PC-3 (cell line): ENCODE measurements around the gene TSPYL4. TPM values are rescaled to one million over a fixed set of nuclear protein-coding genes. Genes with fewer than 3 reads are reported as not detected.

Experiments
- ATAC-seq: fragments of 200-7000 bp; cut with Tn5 transposase; 2 replicates; pipeline ENCODE4 v1.9.1; 2020; ENCODE audit warnings: mild to moderate bottlenecking, moderate library complexity
- BruUV-seq: library from RNA; stranded (reverse); fragments of 400-500 nt; replicated peaks from 2 replicates; lab custom pipeline; 2021; lab: Mats Ljungman, UMichigan
- CTCF ChIA-PET: fragments of 300-600 bp; sonication (Branson Sonifier 250); formaldehyde crosslinking; loops from one replicate; lab custom pipeline; 2022; ENCODE audit warnings: antibody characterized with exemption; lab: Charles Lee
- POLR2A ChIA-PET: fragments of 300-600 bp; sonication (Branson Sonifier 250); formaldehyde crosslinking; loops from one replicate; lab custom pipeline; 2022; ENCODE audit warnings: antibody characterized with exemption; ENCODE audit not compliant: unreplicated experiment; lab: Charles Lee
- DNase-seq: peaks from one replicate; pipeline ENCODE4 v3.0.0-alpha.2; 2015
- H2AFZ ChIP-seq: fragments of 300-600 bp; sonication (generic); 2 replicates; pipeline ENCODE4 v1.6.0; 2016; ENCODE audit warnings: antibody characterized with exemption, low read length
- H3F3A ChIP-seq: fragments of 300-600 bp; sonication (generic); one replicate; pipeline ENCODE4 v1.6.0; 2017; ENCODE audit warnings: antibody characterized with exemption, low read length, control low read depth, mild to moderate bottlenecking; ENCODE audit not compliant: unreplicated experiment
- H3K27ac ChIP-seq: fragments of 300-600 bp; sonication (generic); 2 replicates; pipeline ENCODE4 v1.5.1; 2016; ENCODE audit warnings: mild to moderate bottlenecking, low read length
- H3K27me3 ChIP-seq: fragments of 300-600 bp; sonication (generic); 2 replicates; pipeline ENCODE4 v1.6.1; 2016; ENCODE audit warnings: low read length, mixed read lengths
- H3K36me3 ChIP-seq: fragments of 300-600 bp; sonication (generic); 2 replicates; pipeline ENCODE4 v1.6.1; 2016; ENCODE audit warnings: low read depth, mixed run types, low read length, mixed read lengths
- H3K4me1 ChIP-seq: fragments of 300-600 bp; sonication (generic); 2 replicates; pipeline ENCODE4 v1.5.1; 2016; ENCODE audit warnings: low read length; ENCODE audit not compliant: insufficient read depth
- H3K4me2 ChIP-seq: fragments of 300-600 bp; sonication (generic); 2 replicates; pipeline ENCODE4 v1.6.0; 2016; ENCODE audit warnings: low read length
- H3K4me3 ChIP-seq: fragments of 300-600 bp; sonication (generic); 2 replicates; pipeline ENCODE4 v1.5.1; 2016; ENCODE audit warnings: mild to moderate bottlenecking, low read length, mixed read lengths
- H3K79me2 ChIP-seq: fragments of 300-600 bp; sonication (generic); 2 replicates; pipeline ENCODE4 v1.6.1; 2017; ENCODE audit warnings: low read length, mixed read lengths
- H3K9ac ChIP-seq: fragments of 300-600 bp; sonication (generic); 2 replicates; pipeline ENCODE4 v1.6.0; 2016; ENCODE audit warnings: mild to moderate bottlenecking, low read length
- H3K9me2 ChIP-seq: fragments of 300-600 bp; sonication (generic); replicated peaks from 2 replicates; pipeline ENCODE4 v1.6.1; 2016; ENCODE audit warnings: mixed run types, low read length, mixed read lengths
- H3K9me3 ChIP-seq: fragments of 300-600 bp; sonication (generic); 2 replicates; pipeline ENCODE4 v1.6.1; 2016; ENCODE audit warnings: low read length, mixed read lengths
- H4K20me1 ChIP-seq: fragments of 300-600 bp; sonication (generic); 2 replicates; pipeline ENCODE4 v1.6.1; 2016; ENCODE audit warnings: low read length, mixed read lengths
- CTCF ChIP-seq: fragments of 300-600 bp; sonication (generic); conservative IDR thresholded peaks from 2 replicates; pipeline ENCODE4 v1.5.1; 2017; ENCODE audit warnings: antibody characterized with exemption, low read depth, mild to moderate bottlenecking, low read length
- EZH2 ChIP-seq: fragments of 300-600 bp; sonication (generic); IDR thresholded peaks from one replicate; pipeline ENCODE4 v1.6.1; 2017; ENCODE audit warnings: antibody characterized with exemption, mild to moderate bottlenecking, low read length; ENCODE audit not compliant: unreplicated experiment
- EZH2phosphoT487 ChIP-seq: fragments of 300-600 bp; sonication (generic); IDR thresholded peaks from 2 replicates; pipeline ENCODE4 v1.6.1; 2018; ENCODE audit warnings: mild to moderate bottlenecking, antibody characterized with exemption, low read length, borderline replicate concordance
- intact Hi-C: fragments of 100-400 bp; cut with micrococcal nuclease; formaldehyde crosslinking; loops from 2 replicates; pipeline ENCODE4 v1.9.0; 2023
- total RNA-seq: library from RNA; depleted of rRNA; stranded (reverse); fragments of >200 nt; gene quantifications from 2 replicates; pipeline ENCODE4 v1.2.3, GENCODE V29; 2014

TSPYL4 gene
- total RNA-seq, 1 experiment from 2014 or later: 8.0 TPM

- Histone ChIP-seq H3K4me1 (peaks cover 11% of the 10 kb centered on the region), H3K36me3 (no peaks in the 10 kb centered on the region), H3K4me3 (no peak overlapping the region), H3K27ac (no peak overlapping the region), H4K20me1 (no peaks in the 10 kb centered on the region), H3K79me2 (no peaks in the 10 kb centered on the region), H3K9ac (no peak overlapping the region), H3K4me2 (no peak overlapping the region), H3K9me2 (no peaks in the 10 kb centered on the region), H3F3A (no peaks in the 10 kb centered on the region), H2AFZ (no peak overlapping the region), H3K9me3 (no peaks in the 10 kb centered on the region), H3K27me3 (no peaks in the 10 kb centered on the region)
- BruUV-seq: no TSS peak
- CTCF ChIA-PET: interaction anchor here (0.5 to 0.6 kb wide), 2 partner anchors 19 to 50 kb away, joined by 3 read pairs; no protein-coding TSS in a partner anchor
- intact Hi-C loops: loop anchor here (5.0 kb wide), 1 partner anchor 60 kb away; the partner anchor contains the start of gene TSPYL1
- TF ChIP-seq EZH2 (no peak), CTCF (peak; percentile 61)
- POLR2A ChIA-PET: no interaction called here
- ATAC-seq (no peak; the same call in 1 of the 2 replicates), DNase-seq (peak; percentile 61)
These were observed 36.8 kb downstream of the TSPYL4 start for GRCh38 chr6:116217069-116217468.

GRCh38 chr6:116215414-116215813 lies 38.5 kb downstream of the TSPYL4 start:
- Histone ChIP-seq H3K4me2 (no peak overlapping the region), H3K36me3 (no peaks in the 10 kb centered on the region), H3K4me1 (peaks cover 15% of the 10 kb centered on the region), H3K9ac (no peak overlapping the region), H4K20me1 (no peaks in the 10 kb centered on the region), H3K9me3 (no peaks in the 10 kb centered on the region), H3K27me3 (no peaks in the 10 kb centered on the region), H3K9me2 (no peaks in the 10 kb centered on the region), H3F3A (no peaks in the 10 kb centered on the region), H3K79me2 (no peaks in the 10 kb centered on the region), H3K4me3 (no peak overlapping the region), H2AFZ (no peak overlapping the region; the same call in 1 of the 2 replicates), H3K27ac (peak overlapping the region; percentile 10; the same call in 1 of the 2 replicates)
- intact Hi-C loops: loop anchor here (5.0 kb wide), 1 partner anchor 62 kb away; the partner anchor contains the start of gene TSPYL1
- no peak for TF ChIP-seq EZH2phosphoT487
- TF ChIP-seq CTCF: no peak
- no peak for TF ChIP-seq EZH2
- ChIA-PET CTCF (no interaction called here), POLR2A (no interaction called here)
- DNase-seq (peak; percentile 33), ATAC-seq (peak; percentile 43)
- BruUV-seq: no TSS peak

GRCh38 chr6:116214681-116215080 lies 39.2 kb downstream of the TSPYL4 start:
- H3K27me3 ChIP-seq: no peaks in the 10 kb centered on the region
- intact Hi-C loops: loop anchor here (5.0 kb wide), 1 partner anchor 63 kb away; the partner anchor contains the start of gene TSPYL1
- no peaks in the 10 kb centered on the region for H3K9me2 ChIP-seq
- H3K4me1 ChIP-seq: peaks cover 15% of the 10 kb centered on the region
- H3F3A ChIP-seq: no peaks in the 10 kb centered on the region
- H3K9ac ChIP-seq: no peak overlapping the region
- ChIA-PET CTCF (no interaction called here), POLR2A (interaction anchor here (0.5 kb wide), 1 partner anchor 1594 kb away, joined by 5 read pairs; no protein-coding TSS in a partner anchor)
- no peak for TF ChIP-seq EZH2phosphoT487
- no peaks in the 10 kb centered on the region for H3K79me2 ChIP-seq
- H3K9me3 ChIP-seq: no peaks in the 10 kb centered on the region
- no peak overlapping the region for H2AFZ ChIP-seq
- H4K20me1 ChIP-seq: no peaks in the 10 kb centered on the region
- no peak overlapping the region for H3K4me2 ChIP-seq
- no peak for ATAC-seq
- no peaks in the 10 kb centered on the region for H3K36me3 ChIP-seq
- no TSS peak for BruUV-seq
- no peak for DNase-seq
- no peak overlapping the region for H3K4me3 ChIP-seq
- no peak overlapping the region for H3K27ac ChIP-seq
